ENCODE data around the gene UBA1.

DNA sequence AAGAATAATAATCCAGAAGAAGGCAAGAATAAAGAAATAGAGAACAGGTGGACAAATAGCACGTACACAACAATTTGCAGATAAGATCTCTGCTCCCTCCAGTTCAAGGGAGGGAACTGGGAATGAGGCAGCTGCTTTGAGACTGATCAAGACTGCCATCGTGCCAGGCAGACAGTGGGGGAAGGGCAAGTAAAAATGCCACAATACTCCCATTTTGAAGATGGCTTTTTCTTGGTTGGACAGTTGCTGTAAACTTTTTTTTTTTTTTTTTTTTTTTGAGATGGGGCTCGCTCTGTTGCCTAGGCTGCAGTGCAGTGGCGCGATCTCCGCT lies 56.4 kb downstream of the UBA1 start:
- TF ChIP-seq, protein P1, sequence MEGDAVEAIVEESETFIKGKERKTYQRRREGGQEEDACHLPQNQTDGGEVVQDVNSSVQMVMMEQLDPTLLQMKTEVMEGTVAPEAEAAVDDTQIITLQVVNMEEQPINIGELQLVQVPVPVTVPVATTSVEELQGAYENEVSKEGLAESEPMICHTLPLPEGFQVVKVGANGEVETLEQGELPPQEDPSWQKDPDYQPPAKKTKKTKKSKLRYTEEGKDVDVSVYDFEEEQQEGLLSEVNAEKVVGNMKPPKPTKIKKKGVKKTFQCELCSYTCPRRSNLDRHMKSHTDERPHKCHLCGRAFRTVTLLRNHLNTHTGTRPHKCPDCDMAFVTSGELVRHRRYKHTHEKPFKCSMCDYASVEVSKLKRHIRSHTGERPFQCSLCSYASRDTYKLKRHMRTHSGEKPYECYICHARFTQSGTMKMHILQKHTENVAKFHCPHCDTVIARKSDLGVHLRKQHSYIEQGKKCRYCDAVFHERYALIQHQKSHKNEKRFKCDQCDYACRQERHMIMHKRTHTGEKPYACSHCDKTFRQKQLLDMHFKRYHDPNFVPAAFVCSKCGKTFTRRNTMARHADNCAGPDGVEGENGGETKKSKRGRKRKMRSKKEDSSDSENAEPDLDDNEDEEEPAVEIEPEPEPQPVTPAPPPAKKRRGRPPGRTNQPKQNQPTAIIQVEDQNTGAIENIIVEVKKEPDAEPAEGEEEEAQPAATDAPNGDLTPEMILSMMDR (IDR thresholded peaks at IDR 0.05; ENCODE audit: insufficient read depth, low read length): no peak
- no peak for TF ChIP-seq POLR2AphosphoS5 (IDR thresholded peaks at IDR 0.05; ENCODE audit: low read depth)
- no peak for TF ChIP-seq GABPA (IDR thresholded peaks at IDR 0.05; ENCODE audit: low read depth)
- TF ChIP-seq, protein P2, sequence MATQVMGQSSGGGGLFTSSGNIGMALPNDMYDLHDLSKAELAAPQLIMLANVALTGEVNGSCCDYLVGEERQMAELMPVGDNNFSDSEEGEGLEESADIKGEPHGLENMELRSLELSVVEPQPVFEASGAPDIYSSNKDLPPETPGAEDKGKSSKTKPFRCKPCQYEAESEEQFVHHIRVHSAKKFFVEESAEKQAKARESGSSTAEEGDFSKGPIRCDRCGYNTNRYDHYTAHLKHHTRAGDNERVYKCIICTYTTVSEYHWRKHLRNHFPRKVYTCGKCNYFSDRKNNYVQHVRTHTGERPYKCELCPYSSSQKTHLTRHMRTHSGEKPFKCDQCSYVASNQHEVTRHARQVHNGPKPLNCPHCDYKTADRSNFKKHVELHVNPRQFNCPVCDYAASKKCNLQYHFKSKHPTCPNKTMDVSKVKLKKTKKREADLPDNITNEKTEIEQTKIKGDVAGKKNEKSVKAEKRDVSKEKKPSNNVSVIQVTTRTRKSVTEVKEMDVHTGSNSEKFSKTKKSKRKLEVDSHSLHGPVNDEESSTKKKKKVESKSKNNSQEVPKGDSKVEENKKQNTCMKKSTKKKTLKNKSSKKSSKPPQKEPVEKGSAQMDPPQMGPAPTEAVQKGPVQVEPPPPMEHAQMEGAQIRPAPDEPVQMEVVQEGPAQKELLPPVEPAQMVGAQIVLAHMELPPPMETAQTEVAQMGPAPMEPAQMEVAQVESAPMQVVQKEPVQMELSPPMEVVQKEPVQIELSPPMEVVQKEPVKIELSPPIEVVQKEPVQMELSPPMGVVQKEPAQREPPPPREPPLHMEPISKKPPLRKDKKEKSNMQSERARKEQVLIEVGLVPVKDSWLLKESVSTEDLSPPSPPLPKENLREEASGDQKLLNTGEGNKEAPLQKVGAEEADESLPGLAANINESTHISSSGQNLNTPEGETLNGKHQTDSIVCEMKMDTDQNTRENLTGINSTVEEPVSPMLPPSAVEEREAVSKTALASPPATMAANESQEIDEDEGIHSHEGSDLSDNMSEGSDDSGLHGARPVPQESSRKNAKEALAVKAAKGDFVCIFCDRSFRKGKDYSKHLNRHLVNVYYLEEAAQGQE (IDR thresholded peaks at IDR 0.05; ENCODE audit: insufficient replicate concordance, low read depth): no peak
- TF ChIP-seq SPI1 (IDR thresholded peaks at IDR 0.05; ENCODE audit: borderline replicate concordance, low read depth): no peak

All from HL-60 (cell line).